Fibroblast of mammary gland (primary cell): ENCODE results near the gene MACROH2A1.

Experiments
- DNase-seq: peaks from one replicate; pipeline ENCODE4 v3.0.0-alpha.2; 2010; ENCODE audit warnings: low read depth
- H3K4me3 ChIP-seq: 2 replicates; pipeline ENCODE4 v1.5.1; 2011; ENCODE audit warnings: low read depth, mild to moderate bottlenecking, low read length, moderate library complexity; ENCODE audit not compliant: control insufficient read depth
- TF ChIP-seq, protein P1 (sequence below): conservative IDR thresholded peaks from 2 replicates; pipeline ENCODE4 v1.5.1; 2011; ENCODE audit warnings: low read depth, low read length, inconsistent platforms; ENCODE audit not compliant: control insufficient read depth, insufficient read depth

MACROH2A1 gene

DNA sequence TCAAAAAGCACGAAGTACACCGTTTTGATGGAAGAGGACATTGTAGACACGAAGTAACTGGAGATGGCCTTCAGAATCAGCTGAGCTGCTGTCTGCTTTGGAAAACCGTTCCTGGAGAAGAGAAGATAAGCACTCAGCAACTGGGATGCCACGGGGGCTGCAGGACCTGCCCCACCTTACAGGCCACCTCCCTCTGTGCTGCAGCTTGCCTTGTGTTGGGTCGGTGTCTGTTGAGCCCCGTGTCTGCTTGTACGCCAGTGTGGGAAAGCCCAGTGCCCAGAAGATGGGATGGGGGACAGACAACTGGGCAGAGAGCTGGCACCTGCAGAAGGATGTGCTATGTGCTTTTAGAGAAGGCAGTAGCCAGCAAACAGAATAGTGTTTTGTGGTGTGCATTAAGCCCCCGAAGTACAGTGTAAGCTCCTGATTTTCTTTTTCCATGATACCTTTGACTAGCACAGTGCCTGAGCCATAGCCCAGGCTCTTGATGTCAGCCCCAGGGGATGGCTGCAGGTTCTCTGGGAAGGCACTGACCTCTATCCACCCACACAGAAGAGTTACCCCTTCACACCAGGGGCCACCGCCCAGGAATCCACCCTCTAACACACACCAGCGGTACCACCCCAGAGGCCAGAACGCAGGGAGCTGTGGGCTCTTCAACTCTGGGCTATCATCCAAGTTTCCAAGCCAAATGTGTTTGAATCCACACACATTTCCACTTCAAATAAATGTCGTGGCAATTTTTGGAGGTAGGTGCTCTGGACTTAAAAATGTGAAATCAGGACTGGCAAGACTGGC lies 63.8 kb downstream of the MACROH2A1 start:
- TF ChIP-seq, protein P1, sequence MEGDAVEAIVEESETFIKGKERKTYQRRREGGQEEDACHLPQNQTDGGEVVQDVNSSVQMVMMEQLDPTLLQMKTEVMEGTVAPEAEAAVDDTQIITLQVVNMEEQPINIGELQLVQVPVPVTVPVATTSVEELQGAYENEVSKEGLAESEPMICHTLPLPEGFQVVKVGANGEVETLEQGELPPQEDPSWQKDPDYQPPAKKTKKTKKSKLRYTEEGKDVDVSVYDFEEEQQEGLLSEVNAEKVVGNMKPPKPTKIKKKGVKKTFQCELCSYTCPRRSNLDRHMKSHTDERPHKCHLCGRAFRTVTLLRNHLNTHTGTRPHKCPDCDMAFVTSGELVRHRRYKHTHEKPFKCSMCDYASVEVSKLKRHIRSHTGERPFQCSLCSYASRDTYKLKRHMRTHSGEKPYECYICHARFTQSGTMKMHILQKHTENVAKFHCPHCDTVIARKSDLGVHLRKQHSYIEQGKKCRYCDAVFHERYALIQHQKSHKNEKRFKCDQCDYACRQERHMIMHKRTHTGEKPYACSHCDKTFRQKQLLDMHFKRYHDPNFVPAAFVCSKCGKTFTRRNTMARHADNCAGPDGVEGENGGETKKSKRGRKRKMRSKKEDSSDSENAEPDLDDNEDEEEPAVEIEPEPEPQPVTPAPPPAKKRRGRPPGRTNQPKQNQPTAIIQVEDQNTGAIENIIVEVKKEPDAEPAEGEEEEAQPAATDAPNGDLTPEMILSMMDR, result no peak
- no peak for DNase-seq
- H3K4me3 ChIP-seq, result no peak overlapping the region

DNA sequence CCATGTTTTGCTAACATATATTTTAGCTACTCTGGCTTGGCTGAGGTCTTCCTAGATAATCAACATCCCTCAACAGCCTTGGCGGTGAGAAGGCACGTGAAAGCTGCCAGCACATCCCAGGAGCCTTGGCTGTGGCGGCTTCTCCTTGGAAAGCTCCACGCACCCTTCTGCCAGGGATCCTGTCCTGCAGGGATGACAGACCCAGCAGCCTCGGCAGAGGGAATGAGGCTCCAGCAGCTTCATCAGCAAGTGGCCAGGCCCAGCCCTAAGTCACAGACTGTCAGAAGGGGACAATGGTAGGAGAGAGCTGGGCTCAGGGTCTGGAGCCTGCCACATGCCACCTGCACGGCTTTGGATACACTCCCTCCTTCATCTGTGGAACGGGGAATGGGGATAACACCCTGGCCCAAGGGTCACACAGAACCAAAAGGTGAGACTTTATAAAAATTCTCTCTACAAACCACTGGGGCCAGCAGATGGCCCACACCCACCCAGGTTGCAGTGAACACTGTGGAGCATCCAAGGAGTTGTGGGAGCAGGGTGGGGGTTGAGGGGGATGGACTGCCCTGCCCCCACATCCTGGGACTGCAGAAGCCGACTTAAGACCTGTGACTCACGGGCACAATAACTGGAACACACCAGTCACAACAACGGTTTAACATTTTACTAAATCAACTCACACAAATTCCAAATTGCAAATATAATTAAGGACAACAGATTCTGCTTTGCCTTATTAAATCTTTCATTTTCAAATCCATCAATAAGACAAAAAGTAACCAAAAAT lies 65.1 kb downstream of the MACROH2A1 start:
- no peak overlapping the region for H3K4me3 ChIP-seq
- DNase-seq, result peak; percentile 34
- TF ChIP-seq, protein P1, result no peak

DNA sequence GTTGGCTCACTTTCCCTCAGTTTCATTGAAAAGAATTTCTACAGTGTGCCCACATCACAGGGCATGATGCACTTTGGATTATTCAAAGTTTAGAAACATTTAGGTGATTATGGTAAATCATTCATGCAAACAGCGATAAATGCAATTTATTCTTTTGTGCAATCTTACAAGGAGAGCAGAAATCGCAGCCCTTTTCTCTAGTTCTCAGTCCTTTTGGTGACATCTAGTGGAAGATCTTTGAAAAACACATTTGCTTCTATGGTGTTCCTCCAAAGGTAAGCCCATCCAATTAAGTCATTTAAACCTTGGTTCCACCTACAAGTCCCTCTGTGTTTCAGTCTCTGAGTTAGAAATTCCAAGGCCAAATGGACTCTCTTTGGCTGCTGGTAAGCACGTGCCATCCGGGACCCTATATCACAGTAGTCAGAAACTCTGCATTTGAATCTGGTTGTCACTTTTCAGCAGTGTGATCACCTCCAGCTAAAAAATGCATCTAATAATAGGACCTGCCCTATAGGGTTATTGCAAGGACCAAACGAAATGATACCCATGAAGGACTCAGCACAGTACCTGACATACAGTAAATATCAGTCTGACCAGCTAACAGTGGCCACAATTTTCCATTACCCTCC lies 66.4 kb downstream of the MACROH2A1 start:
- H3K4me3 ChIP-seq, result no peak overlapping the region
- TF ChIP-seq, protein P1, result peak; percentile 61
- peak; percentile 73 for DNase-seq

DNA sequence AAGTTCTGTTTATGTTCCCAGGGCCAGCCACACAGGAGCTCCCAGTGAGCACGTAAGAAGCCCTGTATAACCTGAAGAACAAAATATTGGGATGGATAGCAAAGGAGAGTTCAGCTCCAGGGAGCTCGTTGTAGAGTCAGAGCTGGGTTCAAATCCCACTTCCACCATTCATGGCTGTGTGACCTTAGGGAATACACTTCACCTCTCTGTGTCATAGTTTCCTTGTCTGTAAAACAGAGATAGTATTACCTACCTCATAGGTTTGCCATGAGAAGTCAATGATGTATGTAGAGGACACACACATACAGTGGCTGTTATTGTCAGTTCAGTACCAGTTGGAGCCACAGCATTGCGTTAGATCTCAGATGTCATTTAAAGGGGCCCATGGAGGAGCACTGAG lies 67.4 kb downstream of the MACROH2A1 start:
- no peak for DNase-seq
- TF ChIP-seq, protein P1, result no peak

GRCh38 chr5:135330798-135331096 lies 68.3 kb downstream of the MACROH2A1 start:
- no peak for DNase-seq
- TF ChIP-seq, protein P1, result no peak
- H3K4me3 ChIP-seq, result no peak overlapping the region

More for the DNA sequence above, 67.4 kb downstream of the MACROH2A1 start:
- H3K4me3 ChIP-seq, result no peak overlapping the region

GRCh38 chr5:135329913-135330797 lies 68.9 kb downstream of the MACROH2A1 start:
- no peak for DNase-seq
- TF ChIP-seq, protein P1, result no peak
- H3K4me3 ChIP-seq, result no peak overlapping the region
